GM06990 (cell line): ENCODE measurements around the gene PFKP.
A peak's percentile ranks its signal among the peaks of the same experiment; 100 is the strongest.
"Not testable (repeated sequence)": the region's sequence is repeated elsewhere in the genome, so short reads cannot be mapped to it uniquely, and the experiment has no call there.

ENCODE experiments used
- DNase-seq: peaks from one replicate; pipeline ENCODE4 v3.0.0-alpha.2; 2011; ENCODE audit not compliant: insufficient read length; ENCODE audit errors: extremely low read depth
- H3K27me3 ChIP-seq: replicated peaks from 2 replicates; pipeline ENCODE4 v1.6.0; 2011; ENCODE audit warnings: low read length; ENCODE audit not compliant: control insufficient read depth, insufficient read depth
- H3K36me3 ChIP-seq: 2 replicates; pipeline ENCODE4 v1.5.1; 2011; ENCODE audit warnings: low read length; ENCODE audit not compliant: control insufficient read depth, insufficient read depth
- H3K4me3 ChIP-seq: replicated peaks from 2 replicates; pipeline ENCODE4 v1.5.1; 2011; ENCODE audit warnings: low read depth, mild to moderate bottlenecking, control low read depth, low read length
- TF ChIP-seq, protein P1 (sequence below): IDR thresholded peaks from 2 replicates; pipeline ENCODE4 v1.5.1; 2011; ENCODE audit warnings: low read length, control low read depth, mild to moderate bottlenecking, inconsistent platforms; ENCODE audit not compliant: insufficient read depth, poor library complexity, severe bottlenecking

Gene PFKP

DNA sequence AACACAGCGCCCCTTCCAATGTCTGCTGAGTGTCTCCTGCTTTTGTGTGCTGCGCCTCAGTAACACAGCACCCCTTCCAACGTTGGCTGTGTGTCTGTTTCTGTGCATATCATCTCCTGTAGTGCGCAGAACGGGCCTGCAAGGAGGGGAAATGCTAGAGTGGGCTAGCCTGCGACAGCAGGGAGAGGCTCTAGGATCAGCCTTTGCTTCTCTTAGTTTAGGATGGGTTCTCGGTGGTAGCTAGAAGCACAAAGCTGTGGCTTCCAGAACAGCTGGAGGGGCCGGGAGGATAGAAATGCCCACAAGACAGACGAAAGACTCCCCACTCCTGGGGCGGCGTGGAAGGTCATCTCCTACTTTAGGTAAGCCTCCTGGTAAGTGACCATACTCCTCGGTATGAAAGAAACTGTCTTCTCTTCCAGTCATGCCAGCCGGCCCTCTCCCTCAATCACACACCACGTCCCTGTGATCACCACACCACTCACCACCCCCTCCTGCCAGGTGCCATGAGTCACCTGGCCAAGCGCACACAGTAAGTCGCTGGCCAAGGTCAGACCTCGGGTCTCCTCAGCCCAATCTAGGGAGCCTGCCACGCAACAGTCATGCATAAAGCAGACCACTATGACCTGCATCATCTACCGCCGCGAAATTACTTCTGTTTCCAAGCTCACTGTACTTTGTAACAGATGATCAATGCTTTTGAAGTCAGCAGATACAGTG is 100.4 kb downstream of the PFKP start:
- TF ChIP-seq, protein P1, sequence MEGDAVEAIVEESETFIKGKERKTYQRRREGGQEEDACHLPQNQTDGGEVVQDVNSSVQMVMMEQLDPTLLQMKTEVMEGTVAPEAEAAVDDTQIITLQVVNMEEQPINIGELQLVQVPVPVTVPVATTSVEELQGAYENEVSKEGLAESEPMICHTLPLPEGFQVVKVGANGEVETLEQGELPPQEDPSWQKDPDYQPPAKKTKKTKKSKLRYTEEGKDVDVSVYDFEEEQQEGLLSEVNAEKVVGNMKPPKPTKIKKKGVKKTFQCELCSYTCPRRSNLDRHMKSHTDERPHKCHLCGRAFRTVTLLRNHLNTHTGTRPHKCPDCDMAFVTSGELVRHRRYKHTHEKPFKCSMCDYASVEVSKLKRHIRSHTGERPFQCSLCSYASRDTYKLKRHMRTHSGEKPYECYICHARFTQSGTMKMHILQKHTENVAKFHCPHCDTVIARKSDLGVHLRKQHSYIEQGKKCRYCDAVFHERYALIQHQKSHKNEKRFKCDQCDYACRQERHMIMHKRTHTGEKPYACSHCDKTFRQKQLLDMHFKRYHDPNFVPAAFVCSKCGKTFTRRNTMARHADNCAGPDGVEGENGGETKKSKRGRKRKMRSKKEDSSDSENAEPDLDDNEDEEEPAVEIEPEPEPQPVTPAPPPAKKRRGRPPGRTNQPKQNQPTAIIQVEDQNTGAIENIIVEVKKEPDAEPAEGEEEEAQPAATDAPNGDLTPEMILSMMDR: no peak
- H3K4me3 ChIP-seq: no peak overlapping the region
- DNase-seq: no peak
- H3K36me3 ChIP-seq: peaks cover 24% of the 10 kb centered on the region
- no peaks in the 10 kb centered on the region for H3K27me3 ChIP-seq

DNA sequence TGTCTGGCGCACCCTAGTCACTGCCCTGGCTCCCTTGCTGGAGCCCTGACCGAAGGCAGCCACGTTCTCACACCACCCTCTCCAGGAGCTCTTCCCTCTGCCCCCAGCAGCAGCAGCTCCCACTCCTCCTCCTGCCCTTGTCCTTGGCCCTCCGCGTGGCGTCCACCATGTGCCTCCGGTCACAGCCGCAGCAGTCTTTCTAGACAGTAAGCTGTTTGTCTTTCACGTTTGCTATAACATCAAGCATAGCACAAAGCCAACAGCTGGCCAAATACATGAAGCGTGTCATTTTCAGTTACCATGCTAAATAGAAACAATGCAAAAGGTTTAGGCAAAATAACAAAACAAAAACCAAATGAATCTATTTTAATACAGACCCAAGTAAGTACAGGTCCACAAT is 101.9 kb downstream of the PFKP start:
- peak; percentile 52 for DNase-seq
- Histone ChIP-seq H3K36me3 (peaks cover 18% of the 10 kb centered on the region), H3K4me3 (no peak overlapping the region), H3K27me3 (no peaks in the 10 kb centered on the region)
- TF ChIP-seq, protein P1: no peak

DNA sequence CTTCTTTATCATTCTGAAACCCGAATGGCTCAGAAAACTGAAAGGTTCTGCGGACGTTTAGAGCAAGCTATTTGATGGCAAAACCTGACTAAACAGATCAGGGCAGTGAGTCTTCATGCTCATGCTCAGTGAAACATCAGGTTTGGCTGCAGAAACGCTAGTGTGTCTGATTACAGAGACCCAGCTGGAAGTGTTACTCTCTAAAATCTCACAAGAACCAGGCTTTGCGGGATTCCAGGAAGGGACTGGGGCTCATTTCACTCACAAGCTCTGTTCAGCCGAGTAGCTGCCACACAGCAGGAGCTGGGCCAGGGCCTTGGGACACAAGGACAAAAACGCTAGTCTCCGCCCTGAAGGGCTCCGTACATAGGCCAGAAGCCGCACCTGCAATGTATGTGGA is 102.3 kb downstream of the PFKP start:
- Histone ChIP-seq H3K36me3 (peaks cover 18% of the 10 kb centered on the region), H3K27me3 (no peaks in the 10 kb centered on the region), H3K4me3 (no peak overlapping the region)
- no peak for DNase-seq
- TF ChIP-seq, protein P1: no peak

DNA sequence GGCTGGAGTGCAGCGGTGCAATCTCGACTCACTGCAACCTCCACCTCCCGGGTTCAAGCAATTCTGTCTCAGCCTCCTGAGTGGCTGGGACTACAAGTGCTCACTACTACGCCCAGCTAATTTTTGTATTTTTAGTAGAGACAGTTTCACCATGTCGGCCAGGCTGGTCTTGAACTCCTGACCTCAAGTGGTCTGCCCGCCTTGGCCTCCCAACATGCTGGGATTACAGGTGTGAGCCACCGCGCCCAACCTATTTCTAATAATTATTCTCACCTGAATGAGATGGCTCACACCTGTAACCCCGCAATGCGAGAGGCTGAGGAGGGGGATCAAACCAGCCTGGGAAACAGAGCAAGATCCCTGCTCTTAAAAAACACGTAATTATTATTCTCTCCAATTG is 104.1 kb downstream of the PFKP start:
- Histone ChIP-seq H3K36me3 (peaks cover 13% of the 10 kb centered on the region), H3K4me3 (peak overlapping the region; percentile 82)
- DNase-seq, H3K27me3 ChIP-seq: not testable (repeated sequence)

DNA sequence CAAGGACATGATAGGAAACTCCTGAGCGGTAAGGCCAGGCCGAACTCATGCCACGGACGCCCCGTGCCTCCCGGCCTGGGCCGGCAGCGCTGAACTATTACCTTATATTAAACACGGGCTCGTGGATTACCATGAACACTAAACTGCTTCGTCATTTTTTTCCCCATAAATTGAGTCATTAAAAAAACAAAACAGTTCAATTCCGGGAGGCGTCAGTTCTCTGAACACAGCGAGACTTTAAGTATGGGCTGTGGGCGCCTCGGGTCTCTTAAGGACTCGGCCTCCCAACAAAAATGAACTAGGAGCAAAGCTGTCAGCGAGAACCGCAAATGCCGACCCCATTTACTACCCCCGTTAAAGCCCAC is 104.7 kb downstream of the PFKP start:
- Histone ChIP-seq H3K36me3 (peaks cover 9% of the 10 kb centered on the region), H3K27me3 (no peaks in the 10 kb centered on the region), H3K4me3 (peak overlapping the region; percentile 82)
- no peak for DNase-seq
- TF ChIP-seq, protein P1: no peak

DNA sequence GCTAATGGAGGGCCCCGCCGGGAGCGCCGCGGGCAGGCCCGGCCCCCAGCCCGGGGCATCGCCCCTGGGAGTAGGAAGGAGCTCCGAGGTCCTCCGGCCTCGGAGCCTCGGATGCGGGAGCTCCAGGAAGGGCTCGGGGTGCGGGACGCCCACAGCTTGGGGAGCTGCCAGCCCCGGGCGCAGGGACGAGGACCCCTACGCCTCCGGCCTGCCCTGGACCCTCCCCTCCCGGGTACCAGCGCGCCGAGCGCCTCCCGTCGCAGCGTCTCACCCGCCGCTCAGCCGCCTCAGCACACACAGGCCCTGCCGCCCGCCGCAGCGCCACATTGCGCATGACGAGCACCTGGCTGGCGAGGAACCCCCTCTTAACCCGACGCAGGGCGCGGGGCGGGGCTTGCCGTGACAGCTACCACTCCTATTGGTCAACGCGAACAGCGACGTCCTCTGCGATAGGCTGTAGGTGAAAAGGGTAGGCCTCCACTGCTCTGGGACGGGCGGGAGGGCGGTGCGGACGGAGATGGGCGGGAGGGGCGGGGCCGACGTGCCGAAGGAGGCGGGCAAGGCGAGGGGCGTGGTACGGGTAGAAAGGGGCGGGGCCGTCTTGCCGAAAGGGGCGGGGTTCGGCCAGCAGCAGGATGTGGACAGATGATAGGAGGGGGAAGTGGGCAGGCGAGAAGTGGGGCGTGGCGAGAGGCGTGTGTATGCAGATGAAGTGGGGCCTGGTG is 105.3 kb downstream of the PFKP start, which contains the start of gene PITRM1:
Gene PITRM1, minus strand, starts transcription at position 337 of the 725 bp plus-strand sequence. Its CDS starts 10 bp downstream, at position 327.
- H3K4me3 ChIP-seq: peak within 1 kb of the TSS; percentile 82
- H3K36me3 ChIP-seq: peaks cover 6% of the 10 kb centered on the region
- H3K27me3 ChIP-seq: no peaks in the 10 kb centered on the region
- TF ChIP-seq, protein P1: no peak
- peak; percentile 99 for DNase-seq
